PC-3 (cell line): ENCODE results near the gene PLOD2.

Experiments used
- EZH2 ChIP-seq: fragments of 300-600 bp; sonication (generic); IDR thresholded peaks from one replicate; pipeline ENCODE4 v1.6.1; 2017; ENCODE audit warnings: antibody characterized with exemption, mild to moderate bottlenecking, low read length; ENCODE audit not compliant: unreplicated experiment
- EZH2phosphoT487 ChIP-seq: fragments of 300-600 bp; sonication (generic); IDR thresholded peaks from 2 replicates; pipeline ENCODE4 v1.6.1; 2018; ENCODE audit warnings: mild to moderate bottlenecking, antibody characterized with exemption, low read length, borderline replicate concordance
- TF ChIP-seq, protein P1 (sequence below): fragments of 300-600 bp; sonication (generic); conservative IDR thresholded peaks from 2 replicates; pipeline ENCODE4 v1.5.1; 2017; ENCODE audit warnings: antibody characterized with exemption, low read depth, mild to moderate bottlenecking, low read length

DNA sequence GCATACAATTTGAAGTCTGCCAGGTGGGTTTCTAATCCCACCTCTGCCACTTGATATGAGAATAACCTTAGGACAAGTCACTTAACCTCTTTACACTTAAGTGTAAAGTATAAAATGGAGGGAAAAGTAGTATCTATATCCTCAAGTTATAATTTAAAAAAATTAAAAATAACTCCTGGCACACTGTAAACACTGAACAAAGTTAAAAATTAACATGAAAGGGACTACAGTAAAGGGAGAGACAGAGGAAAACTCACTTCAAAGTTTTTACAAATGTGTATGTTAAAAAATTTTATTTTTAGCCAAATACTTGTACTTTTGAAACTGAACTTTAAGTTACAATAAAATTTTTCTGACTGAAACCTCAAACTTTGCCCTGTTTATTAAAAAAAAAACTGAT is 49.6 kb downstream of the PLOD2 start:
- TF ChIP-seq, protein P1, sequence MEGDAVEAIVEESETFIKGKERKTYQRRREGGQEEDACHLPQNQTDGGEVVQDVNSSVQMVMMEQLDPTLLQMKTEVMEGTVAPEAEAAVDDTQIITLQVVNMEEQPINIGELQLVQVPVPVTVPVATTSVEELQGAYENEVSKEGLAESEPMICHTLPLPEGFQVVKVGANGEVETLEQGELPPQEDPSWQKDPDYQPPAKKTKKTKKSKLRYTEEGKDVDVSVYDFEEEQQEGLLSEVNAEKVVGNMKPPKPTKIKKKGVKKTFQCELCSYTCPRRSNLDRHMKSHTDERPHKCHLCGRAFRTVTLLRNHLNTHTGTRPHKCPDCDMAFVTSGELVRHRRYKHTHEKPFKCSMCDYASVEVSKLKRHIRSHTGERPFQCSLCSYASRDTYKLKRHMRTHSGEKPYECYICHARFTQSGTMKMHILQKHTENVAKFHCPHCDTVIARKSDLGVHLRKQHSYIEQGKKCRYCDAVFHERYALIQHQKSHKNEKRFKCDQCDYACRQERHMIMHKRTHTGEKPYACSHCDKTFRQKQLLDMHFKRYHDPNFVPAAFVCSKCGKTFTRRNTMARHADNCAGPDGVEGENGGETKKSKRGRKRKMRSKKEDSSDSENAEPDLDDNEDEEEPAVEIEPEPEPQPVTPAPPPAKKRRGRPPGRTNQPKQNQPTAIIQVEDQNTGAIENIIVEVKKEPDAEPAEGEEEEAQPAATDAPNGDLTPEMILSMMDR: no peak
- TF ChIP-seq EZH2 (no peak), EZH2phosphoT487 (no peak)
